NCI-H146 (cell line): ENCODE measurements around the gene RRP8.

Source experiments
- DNase-seq: peaks from one replicate; lab custom pipeline; 2025; lab: John Stamatoyannopoulos, UW

Gene RRP8

GRCh38 chr11:6617315-6617781 is 13.9 kb upstream of the RRP8 start:
- DNase-seq, result no peak

GRCh38 chr11:6616596-6617250 is 13.3 kb upstream of the RRP8 start:
- no peak for DNase-seq

GRCh38 chr11:6615882-6616585 is 12.6 kb upstream of the RRP8 start:
- no peak for DNase-seq

- no peak for DNase-seq
These were observed 11.6 kb upstream of the RRP8 start for GRCh38 chr11:6615046-6615445.

- no peak for DNase-seq
These were observed 11.0 kb upstream of the RRP8 start for GRCh38 chr11:6614446-6614845.

GRCh38 chr11:6613496-6613895 is 10.1 kb upstream of the RRP8 start:
- no peak for DNase-seq

- peak; percentile 96 for DNase-seq
These were observed 9.0 kb upstream of the RRP8 start, which contains the start of gene TAF10 for GRCh38 chr11:6612213-6613041. TSS of gene TAF10 (minus strand) at chr11:6612216. CDS start at chr11:6612189, 27 bp downstream.

- no peak for DNase-seq
These were observed 8.5 kb upstream of the RRP8 start for GRCh38 chr11:6611963-6612212.

- peak; percentile 18 for DNase-seq
These were observed 7.9 kb upstream of the RRP8 start for GRCh38 chr11:6611092-6611962.

- DNase-seq, result no peak
These were observed 7.2 kb upstream of the RRP8 start for GRCh38 chr11:6610591-6610990.

- no peak for DNase-seq
These were observed 6.1 kb upstream of the RRP8 start for GRCh38 chr11:6609502-6610015.

GRCh38 chr11:6608726-6609501 is 5.5 kb upstream of the RRP8 start:
- DNase-seq, result no peak

GRCh38 chr11:6608011-6608410 is 4.6 kb upstream of the RRP8 start:
- no peak for DNase-seq

GRCh38 chr11:6607190-6607795 is 3.9 kb upstream of the RRP8 start:
- DNase-seq, result no peak

GRCh38 chr11:6606471-6607189 is 3.2 kb upstream of the RRP8 start:
- DNase-seq, result peak; percentile 45

- no peak for DNase-seq
These were observed 1.4 kb upstream of the RRP8 start for GRCh38 chr11:6604790-6605189.

- DNase-seq, result peak; percentile 52
These were observed 738 bp upstream of the RRP8 start for GRCh38 chr11:6604081-6604626.

- no peak for DNase-seq
These were observed 1.1 kb downstream of the RRP8 start for GRCh38 chr11:6602096-6602940.

- DNase-seq, result no peak
These were observed 2.4 kb downstream of the RRP8 start for GRCh38 chr11:6601041-6601461.
